Measurements from ENCODE around the gene FAHD2A. TPM values are rescaled to one million over a fixed set of nuclear protein-coding genes. Genes with fewer than 3 reads are reported as not detected.

Gene FAHD2A
- total RNA-seq, 2 donors from 2014 or later, result 11.7 to 23.6 TPM

- no peak overlapping the region for H3K27ac ChIP-seq
- TF ChIP-seq CTCF (IDR thresholded peaks at IDR 0.05), result no peak
- ATAC-seq (ENCODE audit: insufficient number of reproducible peaks, low FRiP score, low read depth) (no peak), DNase-seq (ENCODE audit: low spot score) (no peak)
- H3K36me3 ChIP-seq, result no peaks in the 10 kb centered on the region
- H3K9me3 ChIP-seq, result no peaks in the 10 kb centered on the region
- peaks cover 0 to 7% of the 10 kb centered on the region in 2 donors for H3K4me1 ChIP-seq (ENCODE audit: control insufficient read depth in 1 of 2, low read depth in 2 of 2)
- no peaks in the 10 kb centered on the region for H3K27me3 ChIP-seq (replicated peaks; ENCODE audit: insufficient read depth)
- no peak overlapping the region for H3K4me3 ChIP-seq
These were observed 18.9 kb upstream of the FAHD2A start for GRCh38 chr2:95383635-95384027.

- H3K27ac ChIP-seq, result no peak overlapping the region
- no peak for ATAC-seq (ENCODE audit: insufficient number of reproducible peaks, low FRiP score, low read depth)
- no peak overlapping the region for H3K4me3 ChIP-seq
- TF ChIP-seq CTCF (IDR thresholded peaks at IDR 0.05), result no peak
- H3K9me3 ChIP-seq, result no peaks in the 10 kb centered on the region
- H3K36me3 ChIP-seq, result no peaks in the 10 kb centered on the region
- no peak for DNase-seq (ENCODE audit: low spot score)
- H3K4me1 ChIP-seq (ENCODE audit: control insufficient read depth in 1 of 2, low read depth in 2 of 2), result peaks cover 2 to 14% of the 10 kb centered on the region in 2 donors
- H3K27me3 ChIP-seq (replicated peaks; ENCODE audit: insufficient read depth), result no peaks in the 10 kb centered on the region
These were observed 17.5 kb upstream of the FAHD2A start for GRCh38 chr2:95384854-95385569.

GRCh38 chr2:95385570-95385984 lies 16.9 kb upstream of the FAHD2A start:
- H3K4me3 ChIP-seq, result no peak overlapping the region
- no peak for TF ChIP-seq CTCF (IDR thresholded peaks at IDR 0.05)
- peaks cover 2 to 14% of the 10 kb centered on the region in 2 donors for H3K4me1 ChIP-seq (ENCODE audit: control insufficient read depth in 1 of 2, low read depth in 2 of 2)
- no peak overlapping the region for H3K27ac ChIP-seq
- H3K27me3 ChIP-seq (replicated peaks; ENCODE audit: insufficient read depth), result no peaks in the 10 kb centered on the region
- DNase-seq (ENCODE audit: low spot score) (no peak), ATAC-seq (ENCODE audit: insufficient number of reproducible peaks, low FRiP score, low read depth) (no peak)
- H3K9me3 ChIP-seq, result no peaks in the 10 kb centered on the region
- H3K36me3 ChIP-seq, result no peaks in the 10 kb centered on the region

GRCh38 chr2:95386031-95386430 lies 16.5 kb upstream of the FAHD2A start:
- Histone ChIP-seq H3K27ac (no peak overlapping the region), H3K4me1 (ENCODE audit: control insufficient read depth in 1 of 2, low read depth in 2 of 2) (peaks cover 2 to 14% of the 10 kb centered on the region in 2 donors), H3K4me3 (no peak overlapping the region), H3K27me3 (replicated peaks; ENCODE audit: insufficient read depth) (no peaks in the 10 kb centered on the region), H3K36me3 (no peaks in the 10 kb centered on the region), H3K9me3 (no peaks in the 10 kb centered on the region)
- no peak for DNase-seq (ENCODE audit: low spot score)
- ATAC-seq (ENCODE audit: insufficient number of reproducible peaks, low FRiP score, low read depth), result no peak
- TF ChIP-seq CTCF (IDR thresholded peaks at IDR 0.05), result no peak

- no peaks in the 10 kb centered on the region for H3K27me3 ChIP-seq (replicated peaks; ENCODE audit: insufficient read depth)
- no peak overlapping the region for H3K4me3 ChIP-seq
- no peak overlapping the region for H3K27ac ChIP-seq
- no peak for ATAC-seq (ENCODE audit: insufficient number of reproducible peaks, low FRiP score, low read depth)
- H3K36me3 ChIP-seq, result no peaks in the 10 kb centered on the region
- H3K4me1 ChIP-seq (ENCODE audit: control insufficient read depth in 1 of 2, low read depth in 2 of 2), result peaks cover 2 to 14% of the 10 kb centered on the region in 2 donors
- TF ChIP-seq CTCF (IDR thresholded peaks at IDR 0.05), result no peak
- H3K9me3 ChIP-seq, result no peaks in the 10 kb centered on the region
- no peak for DNase-seq (ENCODE audit: low spot score)
These were observed 15.2 kb upstream of the FAHD2A start for GRCh38 chr2:95387358-95387757.
